HEK293 (cell line): Measurements from ENCODE around the gene XPA.

ENCODE experiments used
- CTCF ChIA-PET: fragments of 350-600 bp; formaldehyde crosslinking; extraction: SDS; loops from one replicate; lab custom pipeline; 2021; ENCODE audit warnings: antibody characterized with exemption; lab: Yijun Ruan, JAX
- POLR2A ChIA-PET: fragments of 300-600 bp; formaldehyde crosslinking; extraction: SDS; loops from one replicate; lab custom pipeline; 2020; ENCODE audit warnings: antibody characterized with exemption, inconsistent platforms; lab: Yijun Ruan, JAX
- H3K27ac ChIP-seq: fragments of 200-500 bp; sonication (Bioruptor generic); 2 replicates; pipeline ENCODE4 v1.5.1; 2014; ENCODE audit warnings: low read depth, low read length, control low read depth, inconsistent platforms; ENCODE audit errors: extremely low read depth
- H3K36me3 ChIP-seq, 2 experiments: fragments of 200-500 bp in 1 of 2; sonication (Bioruptor generic) in 1 of 2; 1 replicate in 1 of 2; 2 replicates in 1 of 2; pipeline ENCODE4 v1.5.1; 2014 to 2017; ENCODE audit warnings: inconsistent platforms in 2 of 2, low read length in 2 of 2; ENCODE audit not compliant: control insufficient read depth in 2 of 2, insufficient read depth in 1 of 2
- H3K4me1 ChIP-seq: fragments of 200-500 bp; sonication (Bioruptor generic); 2 replicates; pipeline ENCODE4 v1.5.1; 2014; ENCODE audit warnings: mild to moderate bottlenecking, low read length, inconsistent platforms; ENCODE audit not compliant: control insufficient read depth, insufficient read depth
- H3K4me3 ChIP-seq: 2 replicates; pipeline ENCODE4 v1.5.1; 2011; ENCODE audit warnings: low read depth, mild to moderate bottlenecking, control low read depth, low read length, moderate library complexity
- H3K9me3 ChIP-seq: fragments of 200-500 bp; sonication (Bioruptor generic); 2 replicates; pipeline ENCODE4 v1.5.1; 2014; ENCODE audit warnings: low read depth, low read length, inconsistent platforms; ENCODE audit not compliant: control insufficient read depth, insufficient read depth
- IKZF3 ChIP-seq: fragments of 450-650 bp; IDR thresholded peaks from 2 replicates; pipeline ENCODE4 v1.5.0; 2018; ENCODE audit warnings: missing biosample characterization, mild to moderate bottlenecking, missing genetic modification characterization, moderate library complexity
- KLF8 ChIP-seq: fragments of 450-650 bp; formaldehyde crosslinking; IDR thresholded peaks from 2 replicates; pipeline ENCODE4 v1.5.1; 2016; ENCODE audit warnings: missing biosample characterization, missing genetic modification characterization
- MEIS1 ChIP-seq: sonication (generic); formaldehyde crosslinking; IDR thresholded peaks from 2 replicates; pipeline ENCODE4 v1.8.1; 2022; ENCODE audit warnings: missing genetic modification reagents, mild to moderate bottlenecking, borderline replicate concordance
- PRDM4 ChIP-seq: fragments of 450-650 bp; formaldehyde crosslinking; IDR thresholded peaks from 2 replicates; pipeline ENCODE4 v1.5.1; 2017; ENCODE audit warnings: missing biosample characterization, missing genetic modification characterization
- REPIN1 ChIP-seq: fragments of 450-650 bp; formaldehyde crosslinking; IDR thresholded peaks from 2 replicates; pipeline ENCODE4 v1.5.1; 2017; ENCODE audit warnings: missing biosample characterization, missing genetic modification characterization, low read depth
- SP7 ChIP-seq: fragments of 450-650 bp; formaldehyde crosslinking; IDR thresholded peaks from 2 replicates; pipeline ENCODE4 v1.5.1; 2016; ENCODE audit warnings: missing biosample characterization, missing genetic modification characterization
- ZIC2 ChIP-seq: fragments of 450-650 bp; formaldehyde crosslinking; IDR thresholded peaks from 2 replicates; pipeline ENCODE4 v1.5.1; 2016; ENCODE audit warnings: missing biosample characterization, missing genetic modification characterization
- ZNF114 ChIP-seq: fragments of 450-650 bp; formaldehyde crosslinking; IDR thresholded peaks from 2 replicates; pipeline ENCODE4 v1.5.0; 2017; ENCODE audit warnings: missing biosample characterization, missing genetic modification characterization
- ZNF175 ChIP-seq: fragments of 450-650 bp; formaldehyde crosslinking; IDR thresholded peaks from 2 replicates; pipeline ENCODE4 v1.5.1; 2016; ENCODE audit warnings: missing biosample characterization, missing genetic modification characterization
- ZNF2 ChIP-seq: fragments of 450-650 bp; formaldehyde crosslinking; IDR thresholded peaks from 2 replicates; pipeline ENCODE4 v1.5.1; 2016; ENCODE audit warnings: missing biosample characterization, missing genetic modification characterization
- ZNF394 ChIP-seq: fragments of 450-650 bp; formaldehyde crosslinking; IDR thresholded peaks from 2 replicates; pipeline ENCODE4 v1.5.1; 2016; ENCODE audit warnings: missing biosample characterization, missing genetic modification characterization, mild to moderate bottlenecking, moderate library complexity, borderline replicate concordance
- ZNF416 ChIP-seq: fragments of 450-650 bp; formaldehyde crosslinking; IDR thresholded peaks from 2 replicates; pipeline ENCODE4 v1.5.1; 2016; ENCODE audit warnings: missing biosample characterization, missing genetic modification characterization
- ZNF426 ChIP-seq: fragments of 450-650 bp; formaldehyde crosslinking; IDR thresholded peaks from 2 replicates; pipeline ENCODE4 v1.5.1; 2017; ENCODE audit warnings: missing biosample characterization, missing genetic modification characterization, mild to moderate bottlenecking, inconsistent platforms, moderate library complexity
- ZNF433 ChIP-seq: fragments of 450-650 bp; formaldehyde crosslinking; IDR thresholded peaks from 2 replicates; pipeline ENCODE4 v1.5.1; 2016; ENCODE audit warnings: missing biosample characterization, missing genetic modification characterization, low read depth
- ZNF621 ChIP-seq: fragments of 450-650 bp; formaldehyde crosslinking; IDR thresholded peaks from 2 replicates; pipeline ENCODE4 v1.5.1; 2017; ENCODE audit warnings: missing biosample characterization, missing genetic modification characterization
- ZNF707 ChIP-seq: fragments of 450-650 bp; formaldehyde crosslinking; IDR thresholded peaks from 2 replicates; pipeline ENCODE4 v1.5.1; 2016; ENCODE audit warnings: missing biosample characterization, missing genetic modification characterization
- ZNF768 ChIP-seq: fragments of 450-650 bp; formaldehyde crosslinking; IDR thresholded peaks from 2 replicates; pipeline ENCODE4 v1.5.1; 2018; ENCODE audit warnings: missing biosample characterization, mild to moderate bottlenecking, missing genetic modification characterization
- TF ChIP-seq, protein P1 (sequence below): fragments of 450-650 bp; formaldehyde crosslinking; IDR thresholded peaks from 2 replicates; pipeline ENCODE4 v1.5.1; 2016; ENCODE audit warnings: missing biosample characterization, missing genetic modification characterization

Gene XPA

GRCh38 chr9:97706246-97706645, 9.1 kb upstream of the XPA start (continued):
- no peak for TF ChIP-seq ZNF114 (tag by site-specific recombination)
- TF ChIP-seq, all 188 proteins: peak for 0

GRCh38 chr9:97705354-97705950, 8.3 kb upstream of the XPA start:
- no peaks in the 10 kb centered on the region; the same call in 1 of the 2 replicates for H3K4me1 ChIP-seq
- no peak for TF ChIP-seq REPIN1 (tag by site-specific recombination)
- no peak for TF ChIP-seq ZNF621 (tag by site-specific recombination)
- TF ChIP-seq, all 188 proteins: peak for 0
- Histone ChIP-seq H3K9me3 (no peaks in the 10 kb centered on the region), H3K36me3 (no peaks in the 10 kb centered on the region), H3K27ac (no peak overlapping the region), H3K4me3 (no peak overlapping the region)
- POLR2A ChIA-PET, result interaction anchor here (0.6 to 1.8 kb wide), 3 partner anchors 8 to 278 kb away, joined by 3 to 4 read pairs (median 3); partner anchors contain the start of genes ANP32B and XPA
- CTCF ChIA-PET, result interaction anchor here (0.7 to 4.0 kb wide), 7 partner anchors 9 to 259 kb away, joined by 3 to 43 read pairs (median 8); partner anchors contain the start of genes TRMO and XPA

DNA sequence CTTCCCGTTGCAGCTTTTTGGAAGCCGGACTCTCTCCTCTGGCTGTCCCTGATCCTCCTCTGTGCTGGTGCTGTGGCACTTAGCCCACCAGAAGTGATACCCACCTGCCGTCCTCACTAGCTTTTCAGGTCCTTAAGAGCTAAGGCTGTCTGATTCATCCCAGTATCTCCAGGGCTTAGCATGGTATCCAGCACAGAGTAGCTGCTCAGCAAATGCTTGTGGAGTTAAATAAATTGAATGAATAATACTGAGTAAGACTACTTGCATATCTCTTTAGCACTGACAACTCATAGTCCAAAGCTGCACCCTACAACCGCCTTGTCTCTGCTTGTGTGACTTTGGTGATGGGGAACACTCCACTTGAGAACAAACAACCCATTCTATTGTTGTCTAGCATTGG, 7.7 kb upstream of the XPA start:
- TF ChIP-seq ZNF426 (tag by site-specific recombination) (no peak), ZNF768 (no peak), SP7 (tag by site-specific recombination) (no peak), ZNF433 (tag by site-specific recombination) (no peak), MEIS1 (no peak), ZNF175 (no peak), ZNF416 (tag by site-specific recombination) (no peak)
- TF ChIP-seq, protein P1, sequence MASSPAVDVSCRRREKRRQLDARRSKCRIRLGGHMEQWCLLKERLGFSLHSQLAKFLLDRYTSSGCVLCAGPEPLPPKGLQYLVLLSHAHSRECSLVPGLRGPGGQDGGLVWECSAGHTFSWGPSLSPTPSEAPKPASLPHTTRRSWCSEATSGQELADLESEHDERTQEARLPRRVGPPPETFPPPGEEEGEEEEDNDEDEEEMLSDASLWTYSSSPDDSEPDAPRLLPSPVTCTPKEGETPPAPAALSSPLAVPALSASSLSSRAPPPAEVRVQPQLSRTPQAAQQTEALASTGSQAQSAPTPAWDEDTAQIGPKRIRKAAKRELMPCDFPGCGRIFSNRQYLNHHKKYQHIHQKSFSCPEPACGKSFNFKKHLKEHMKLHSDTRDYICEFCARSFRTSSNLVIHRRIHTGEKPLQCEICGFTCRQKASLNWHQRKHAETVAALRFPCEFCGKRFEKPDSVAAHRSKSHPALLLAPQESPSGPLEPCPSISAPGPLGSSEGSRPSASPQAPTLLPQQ (tag by site-specific recombination), result no peak
- TF ChIP-seq, all 188 proteins: peak for 0
- CTCF ChIA-PET, result interaction anchor here (0.7 to 4.0 kb wide), 6 partner anchors 8 to 383 kb away, joined by 3 to 43 read pairs (median 6); partner anchors contain the start of genes TRMO and XPA
- Histone ChIP-seq H3K4me3 (no peak overlapping the region), H3K9me3 (no peaks in the 10 kb centered on the region), H3K4me1 (no peaks in the 10 kb centered on the region; the same call in 1 of the 2 replicates), H3K36me3 (no peaks in the 10 kb centered on the region), H3K27ac (no peak overlapping the region)
- POLR2A ChIA-PET, result interaction anchor here (0.8 to 1.8 kb wide), 2 partner anchors 9 to 279 kb away, joined by 3 to 4 read pairs; partner anchors contain the start of gene ANP32B

DNA sequence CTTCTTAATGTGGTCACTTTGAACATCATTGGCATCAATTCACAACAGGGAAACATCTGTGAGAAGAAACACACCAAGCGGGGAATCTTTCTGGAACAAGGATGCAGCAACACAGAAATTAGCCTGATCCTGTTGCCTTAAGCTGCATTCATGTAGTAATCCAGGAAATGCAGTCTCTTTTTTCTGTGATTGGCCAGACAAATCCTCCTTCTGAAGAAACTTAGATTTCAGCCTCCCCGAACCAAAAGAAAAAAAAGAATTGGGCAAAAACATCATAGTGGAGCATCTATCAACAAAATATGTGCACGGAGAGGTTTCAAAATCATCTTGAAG, 7.2 kb upstream of the XPA start:
- ChIA-PET CTCF (interaction anchor here (0.8 to 4.0 kb wide), 4 partner anchors 189 to 384 kb away, joined by 3 to 43 read pairs (median 8); partner anchors contain the start of gene TRMO), POLR2A (interaction anchor here (1.8 kb wide), 1 partner anchor 8 kb away, joined by 4 read pairs; no protein-coding TSS in a partner anchor)
- Histone ChIP-seq H3K9me3 (no peaks in the 10 kb centered on the region), H3K4me3 (no peak overlapping the region), H3K4me1 (no peaks in the 10 kb centered on the region; the same call in 1 of the 2 replicates), H3K36me3 (no peaks in the 10 kb centered on the region), H3K27ac (no peak overlapping the region)
- TF ChIP-seq ZNF2 (tag by site-specific recombination) (0 out of 2 replicates have a peak, but pooled peaks have one; percentile 3), ZIC2 (tag by site-specific recombination) (peak; percentile 40; the same call in 1 of the 2 replicates), ZNF707 (tag by site-specific recombination) (no peak), IKZF3 (no peak), ZNF394 (tag by site-specific recombination) (0 out of 2 replicates have a peak, but pooled peaks have one; percentile 5), KLF8 (tag by site-specific recombination) (0 out of 2 replicates have a peak, but pooled peaks have one; percentile 30), PRDM4 (tag by site-specific recombination) (no peak), ZNF426 (tag by site-specific recombination) (no peak)
- TF ChIP-seq, protein P1 (tag by site-specific recombination), result no peak
